NOMO-1 treated with DMSO at 0.1 percent for 48 hours (cell line): Measurements from ENCODE around the gene PDE4D.
"Not testable (repeated sequence)": the region's sequence is repeated elsewhere in the genome, so short reads cannot be mapped to it uniquely, and the experiment has no call there.

Experiments
- DNase-seq: peaks from one replicate; lab custom pipeline; 2025; ENCODE audit not compliant: unreplicated experiment; lab: John Stamatoyannopoulos, UW

The PDE4D gene

DNA sequence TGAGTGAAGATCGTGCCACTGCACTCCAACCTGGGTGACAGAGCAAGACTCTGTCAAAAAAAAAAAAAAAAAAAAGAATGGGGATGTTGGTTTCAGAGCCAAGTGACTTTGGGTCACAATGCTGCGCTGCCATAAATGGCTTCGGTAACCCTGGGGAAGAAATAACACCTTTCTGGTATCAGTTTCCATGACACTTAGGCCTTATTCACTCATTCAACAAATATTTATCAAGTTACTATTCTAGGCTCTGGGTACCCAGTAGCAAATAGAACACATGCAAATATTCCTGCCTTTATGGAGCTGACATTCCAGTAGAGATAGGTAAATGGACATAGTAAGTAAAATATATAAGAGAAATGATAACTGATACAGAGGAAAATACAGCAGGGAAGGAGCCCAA is 454.2 kb downstream of the PDE4D start:
- DNase-seq: no peak

DNA sequence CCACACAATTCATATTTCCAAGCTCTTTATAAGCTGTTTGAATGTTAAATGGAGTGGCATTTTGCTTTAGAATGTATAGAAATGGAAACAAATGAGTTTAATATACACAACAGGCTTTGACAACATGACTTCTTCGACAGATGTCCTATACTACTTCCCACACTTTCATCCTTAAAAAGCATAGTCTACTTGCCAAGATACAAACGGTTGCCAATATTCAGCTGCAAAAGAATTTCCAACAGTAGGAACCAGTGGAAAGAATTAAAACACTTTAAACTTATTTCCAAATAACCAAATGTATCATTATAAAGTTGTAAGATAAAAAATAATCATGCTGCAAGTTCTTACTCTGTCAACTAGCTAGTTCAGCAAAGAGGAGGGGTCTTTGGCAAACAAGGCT is 456.4 kb downstream of the PDE4D start:
- no peak for DNase-seq

- no peak for DNase-seq
Measured at GRCh38 chr5:59436364-59437148, 457.0 kb downstream of the PDE4D start.

GRCh38 chr5:59433174-59433573 is 460.4 kb downstream of the PDE4D start:
- DNase-seq: no peak

- DNase-seq: no peak
Measured at GRCh38 chr5:59430066-59430685, 463.4 kb downstream of the PDE4D start.

DNA sequence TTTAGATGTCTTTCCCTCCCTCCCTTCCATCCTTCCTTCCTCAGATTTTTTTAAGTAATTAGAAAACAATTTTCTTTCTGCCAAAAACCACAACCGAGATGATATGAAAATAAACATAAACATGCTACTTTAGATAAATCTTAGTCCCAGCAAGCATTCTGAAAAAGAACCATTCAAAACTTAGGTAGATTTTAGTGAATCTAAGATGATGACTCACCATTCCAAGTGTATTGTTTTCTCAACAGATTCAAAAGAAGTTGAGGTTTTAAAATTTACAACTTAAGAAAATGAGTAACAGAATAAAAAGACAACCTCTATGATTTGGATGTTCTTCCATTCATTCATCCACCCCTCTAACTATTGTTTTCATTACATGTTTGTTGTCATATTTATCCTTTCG is 465.1 kb downstream of the PDE4D start:
- no peak for DNase-seq

GRCh38 chr5:59424515-59424914 is 469.0 kb downstream of the PDE4D start:
- no peak for DNase-seq

DNA sequence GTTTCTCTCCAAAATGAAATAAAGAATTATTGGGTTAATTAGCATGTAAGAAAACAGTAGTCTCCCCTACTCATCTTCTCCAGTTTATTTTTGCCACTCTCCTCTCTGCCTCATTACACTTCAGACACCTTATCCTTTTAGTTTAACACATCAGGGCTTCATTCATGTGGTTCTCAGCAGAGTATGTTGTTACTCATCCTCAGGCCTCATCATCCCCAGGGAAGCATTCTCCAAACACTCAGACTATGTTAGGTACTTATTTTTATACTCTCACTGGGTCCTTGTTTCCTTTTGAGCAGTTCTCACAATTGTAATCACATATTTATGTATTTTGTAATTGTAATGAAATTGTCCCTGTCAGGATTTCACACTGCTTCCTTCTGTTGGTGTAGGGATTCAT is 470.5 kb downstream of the PDE4D start:
- DNase-seq: no peak

DNA sequence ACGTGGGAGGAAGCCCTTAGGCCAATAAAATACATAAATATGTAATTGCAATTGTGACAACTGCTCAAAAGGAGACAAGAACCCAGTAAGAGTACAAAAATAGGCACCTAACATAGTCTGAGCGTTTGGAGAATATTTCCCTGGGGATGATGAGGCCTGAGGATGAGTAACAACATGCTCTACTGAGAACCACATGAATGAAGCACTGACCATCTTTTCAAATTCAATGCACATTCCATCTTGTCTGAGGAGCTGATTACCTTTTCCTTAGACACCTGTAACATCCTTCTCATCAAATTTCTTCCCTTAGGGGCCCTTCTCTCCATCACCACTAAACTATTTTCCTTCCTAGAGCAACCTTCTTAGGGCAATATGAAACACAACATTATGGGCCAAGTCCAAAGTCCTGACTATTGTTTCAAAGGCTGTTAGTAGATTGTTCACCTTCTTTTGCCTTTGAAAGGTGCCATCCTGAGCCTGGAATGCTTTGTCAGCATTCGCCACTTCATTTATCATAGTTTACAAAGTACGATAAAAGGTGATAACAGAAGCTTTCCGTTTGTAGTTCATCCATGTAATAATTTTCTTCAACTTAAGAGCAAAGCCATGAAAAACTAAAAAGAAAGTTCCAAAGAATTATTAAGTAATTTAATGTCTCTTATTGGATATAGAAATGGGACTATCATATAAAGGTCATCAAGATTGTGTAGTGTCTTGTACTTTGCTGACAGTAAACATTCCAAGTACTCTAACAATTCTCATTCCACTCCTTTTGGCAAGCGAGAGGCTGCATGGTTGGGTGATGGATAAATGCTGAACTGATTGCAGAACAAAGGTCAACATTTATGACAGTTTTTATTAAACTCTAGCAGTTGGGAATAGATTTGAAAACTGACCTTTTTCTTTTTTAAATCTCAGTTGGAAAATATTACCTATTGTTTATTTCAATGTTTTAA is 471.3 kb downstream of the PDE4D start:
- DNase-seq: no peak

DNA sequence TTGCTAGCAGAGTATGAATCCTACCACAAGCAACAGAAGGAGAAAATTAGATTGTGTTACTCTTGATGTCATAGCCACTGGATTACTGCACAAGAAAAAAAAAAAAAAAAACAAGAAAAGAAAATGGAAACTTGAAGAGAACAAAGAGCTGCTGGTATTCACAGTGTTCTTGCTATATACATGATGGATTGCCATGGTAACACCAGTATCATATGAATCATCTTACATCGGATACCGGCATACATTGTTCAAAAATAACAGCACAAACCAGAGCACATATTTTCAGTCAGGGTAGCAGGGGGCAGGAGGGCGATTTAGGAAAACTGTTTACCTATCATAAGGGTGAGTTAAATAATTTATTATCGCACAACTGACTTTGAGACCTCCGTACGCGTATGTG is 472.9 kb downstream of the PDE4D start:
- no peak for DNase-seq

DNA sequence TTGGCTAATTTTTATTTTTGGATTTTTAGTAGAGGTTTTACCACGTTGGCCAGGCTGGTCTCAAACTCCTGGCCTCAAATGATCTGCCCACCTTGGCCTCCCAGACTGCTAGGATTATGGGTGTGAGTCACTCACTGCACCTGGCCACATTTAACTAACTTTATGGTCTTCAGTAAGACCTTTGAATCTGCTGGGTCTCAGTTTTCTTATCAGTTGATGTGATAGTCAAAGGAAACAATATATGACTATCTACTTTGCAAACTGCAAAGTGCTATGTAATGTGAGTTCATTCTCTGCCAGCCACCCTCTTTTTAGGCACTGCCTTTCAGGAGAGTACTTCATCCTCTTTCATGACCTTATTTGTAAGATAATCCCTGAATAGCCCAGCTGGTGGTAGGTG is 474.7 kb downstream of the PDE4D start:
- DNase-seq: no peak

DNA sequence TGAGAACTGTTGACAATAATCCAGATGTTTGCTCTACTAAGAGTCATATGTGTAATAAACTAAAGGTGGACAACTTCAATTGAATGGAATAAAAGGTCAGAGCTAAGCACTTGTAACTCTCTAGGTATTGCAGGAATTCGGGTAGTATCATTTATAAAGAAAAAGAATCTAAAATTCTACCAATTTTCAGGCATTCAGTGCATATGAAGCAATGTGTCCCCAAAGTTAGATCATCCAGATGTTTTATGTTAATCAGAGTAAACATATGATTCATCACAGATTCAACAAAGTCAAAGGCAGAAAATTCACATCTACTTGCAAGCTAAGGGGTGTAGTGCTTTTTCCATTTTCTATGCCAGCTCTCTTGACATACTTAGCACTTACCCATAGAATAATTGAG is 477.1 kb downstream of the PDE4D start:
- DNase-seq: no peak

GRCh38 chr5:59416026-59416425 is 477.5 kb downstream of the PDE4D start:
- DNase-seq: no peak

- no peak for DNase-seq
Measured at GRCh38 chr5:59412428-59412827, 481.1 kb downstream of the PDE4D start.

GRCh38 chr5:59408997-59409396 is 484.5 kb downstream of the PDE4D start:
- DNase-seq: not testable (repeated sequence)

- no peak for DNase-seq
Measured at GRCh38 chr5:59407967-59408366, 485.6 kb downstream of the PDE4D start.

DNA sequence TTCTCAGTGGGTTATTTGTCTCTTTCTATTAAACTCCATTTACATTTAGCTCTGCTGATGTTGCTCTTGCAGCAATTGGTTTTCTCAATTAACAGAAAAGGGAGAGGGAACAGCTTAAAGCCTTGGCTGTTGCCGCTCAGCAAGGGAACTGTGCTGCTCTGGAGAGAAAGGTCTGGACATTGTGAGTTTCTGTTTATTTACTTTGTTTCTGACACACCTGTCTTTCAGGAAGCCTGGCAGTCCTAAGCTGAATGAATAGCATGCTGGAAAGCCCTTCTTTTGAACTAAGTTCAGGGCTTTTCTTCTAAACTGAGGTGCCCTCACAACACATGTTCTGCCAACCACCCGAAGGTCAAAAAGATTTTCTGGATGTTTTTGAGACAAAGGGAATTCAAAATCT is 491.9 kb downstream of the PDE4D start:
- DNase-seq: no peak

- DNase-seq: not testable (repeated sequence)
Measured at GRCh38 chr5:59394956-59395355, 498.6 kb downstream of the PDE4D start.

- DNase-seq: no peak
Measured at GRCh38 chr5:59393585-59394420, 499.7 kb downstream of the PDE4D start.

GRCh38 chr5:59391576-59391975 is 501.9 kb downstream of the PDE4D start:
- DNase-seq: no peak

DNA sequence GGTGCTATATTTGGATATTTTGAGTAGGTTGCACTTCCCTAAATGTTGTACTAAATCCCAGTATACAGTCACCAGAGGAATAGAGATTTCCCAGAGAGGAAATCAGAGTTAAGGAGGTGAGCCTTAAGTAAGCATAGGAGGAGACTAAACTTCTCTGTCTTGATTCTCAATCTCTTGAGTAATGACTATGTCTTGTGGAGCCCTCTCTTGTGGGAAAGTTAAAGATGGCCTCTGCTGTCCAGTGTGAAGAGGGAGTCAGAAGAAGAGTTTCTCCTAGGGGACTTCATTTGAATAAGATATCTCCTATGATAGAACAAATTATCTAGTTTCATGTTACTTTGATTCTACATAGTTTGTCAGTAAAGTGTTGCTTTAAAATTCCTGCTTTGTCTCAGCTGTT is 502.5 kb downstream of the PDE4D start:
- no peak for DNase-seq
